T-helper 1 cell treated with Interleukin-12 subunit alpha and Interleukin-12 subunit beta and Interleukin-4 antibody, amounts not matched to agents 30 ng/mL and 1 ng/mL, for 36 hours (primary cell): ENCODE data around the gene ERMP1. TPM values are rescaled to one million over a fixed set of nuclear protein-coding genes. Genes with fewer than 3 reads are reported as not detected.

Experiments
- total RNA-seq: library from RNA; stranded (reverse); gene quantifications from 2 replicates; pipeline ENCODE4 v1.2.3, GENCODE V29; 2022

The ERMP1 gene
- total RNA-seq, 1 donor from 2014 or later, result 40.9 TPM

Other genes with a start within 250 kb of the ERMP1 start
- 20.4 and 21.5 TPM in 2 replicates for gene RIC1, start 204.0 kb downstream of the ERMP1 start, total RNA-seq
- gene MLANA, start 57.8 kb upstream of the ERMP1 start, total RNA-seq, result not detected in 2 replicates
- gene RANBP6, start 182.5 kb upstream of the ERMP1 start, total RNA-seq, result 22.4 and 22.8 TPM in 2 replicates